Measurements from ENCODE around the gene C1orf21.

Gene C1orf21

DNA sequence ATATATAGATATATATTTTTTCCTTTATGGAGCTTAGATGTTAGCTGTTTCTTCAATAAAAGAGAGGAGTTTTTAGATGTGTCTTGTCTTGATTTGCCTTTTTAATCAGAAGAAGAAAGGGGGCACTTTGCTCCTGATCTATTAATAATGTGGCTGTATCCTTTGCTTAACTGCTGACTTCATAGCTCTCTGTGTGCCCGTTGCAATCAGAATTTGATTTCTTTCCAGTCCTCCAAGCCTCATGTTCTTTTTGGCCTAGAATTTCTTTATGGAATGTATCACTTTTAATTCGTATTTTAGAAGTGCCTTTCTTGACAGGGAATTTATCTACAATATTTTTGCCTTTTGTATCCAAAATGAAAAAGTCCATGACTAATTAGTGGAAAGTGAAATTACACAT lies 85.3 kb downstream of the C1orf21 start:
- no peak overlapping the region for H3K27ac ChIP-seq (ENCODE audit: low read length)
- H3K4me3 ChIP-seq (ENCODE audit: low read depth in 1 of 2, low read length in 2 of 2) = no peak overlapping the region
- peaks cover 0 to 8% of the 10 kb centered on the region in 2 donors for H3K36me3 ChIP-seq (ENCODE audit: control insufficient read depth in 1 of 2, insufficient read depth in 2 of 2, low read length in 2 of 2)
- H3K4me1 ChIP-seq (ENCODE audit: control insufficient read depth in 1 of 2, insufficient read depth in 2 of 2, low read length in 2 of 2) = peaks cover 0 to 11% of the 10 kb centered on the region in 2 donors
- H3K9me3 ChIP-seq (ENCODE audit: control insufficient read depth in 1 of 2, low read length in 2 of 2) = peaks cover 0 to 13% of the 10 kb centered on the region in 2 donors
- H3K27me3 ChIP-seq (ENCODE audit: low read depth, low read length) = no peaks in the 10 kb centered on the region

DNA sequence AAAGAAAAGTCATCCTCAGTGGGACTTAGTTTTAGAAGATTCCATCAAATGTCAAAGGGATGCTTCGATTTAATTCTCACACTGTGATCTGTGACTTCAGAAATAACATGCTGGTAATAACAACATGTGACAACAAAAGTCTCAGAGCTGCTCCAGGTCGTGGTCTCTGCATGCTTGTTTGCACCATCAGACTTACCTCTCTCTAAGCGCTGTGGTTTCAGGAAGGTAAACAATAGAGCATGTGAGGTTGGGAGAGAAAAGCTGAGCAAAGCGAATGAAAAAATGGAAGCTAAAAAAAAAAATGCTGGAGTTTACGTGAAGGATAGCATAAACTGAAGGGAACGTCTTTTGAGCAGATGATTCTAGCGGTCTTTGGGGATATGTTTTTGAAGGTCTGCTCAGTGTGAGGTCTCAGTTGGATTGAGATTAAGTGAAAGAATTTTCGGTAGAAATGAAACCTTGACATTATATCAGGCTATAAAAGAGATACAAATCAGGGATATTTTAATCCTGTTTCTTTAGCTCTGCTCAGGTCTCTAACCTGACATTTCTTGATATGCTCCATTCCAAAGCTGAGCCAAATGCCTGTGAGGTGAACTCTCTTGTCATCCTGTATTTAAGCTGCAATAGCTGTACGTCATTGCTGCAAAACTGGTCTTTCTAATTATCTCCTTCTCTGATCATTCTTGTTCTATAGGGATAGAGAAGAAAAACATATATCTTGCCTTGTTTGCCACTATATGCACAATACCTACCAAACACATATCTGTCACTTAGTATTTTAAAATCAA lies 86.5 kb downstream of the C1orf21 start:
- Histone ChIP-seq H3K9me3 (ENCODE audit: control insufficient read depth in 1 of 2, low read length in 2 of 2) (peaks cover 0 to 13% of the 10 kb centered on the region in 2 donors), H3K27me3 (ENCODE audit: low read depth, low read length) (no peaks in the 10 kb centered on the region), H3K36me3 (ENCODE audit: control insufficient read depth in 1 of 2, insufficient read depth in 2 of 2, low read length in 2 of 2) (peaks cover 0 to 14% of the 10 kb centered on the region in 2 donors), H3K4me1 (ENCODE audit: control insufficient read depth in 1 of 2, insufficient read depth in 2 of 2, low read length in 2 of 2) (peaks cover 0 to 4% of the 10 kb centered on the region in 2 donors), H3K27ac (ENCODE audit: low read length) (no peak overlapping the region), H3K4me3 (ENCODE audit: low read depth in 1 of 2, low read length in 2 of 2) (no peak overlapping the region)

DNA sequence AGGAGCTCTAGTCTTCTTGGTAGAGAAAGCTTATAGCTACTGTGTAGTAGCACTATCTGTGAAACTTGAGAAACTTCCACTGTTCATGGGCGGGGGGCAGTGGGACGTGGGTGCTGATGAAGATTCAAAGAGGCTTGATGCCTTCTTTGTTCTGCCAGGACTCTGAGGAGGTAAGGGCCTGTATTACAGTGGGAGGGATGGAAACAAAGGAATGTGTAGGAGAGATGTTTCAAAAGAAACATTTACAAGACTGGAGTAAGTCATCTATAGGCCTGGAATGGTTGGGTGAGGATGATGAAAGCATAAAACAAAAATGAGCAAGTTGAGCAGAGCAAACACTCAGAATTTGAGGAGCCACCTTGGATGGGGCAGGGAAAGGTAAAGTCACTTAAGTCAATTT lies 89.4 kb downstream of the C1orf21 start:
- H3K4me3 ChIP-seq (ENCODE audit: low read depth in 1 of 2, low read length in 2 of 2) = no peak overlapping the region
- no peak overlapping the region for H3K27ac ChIP-seq (ENCODE audit: low read length)
- H3K9me3 ChIP-seq (ENCODE audit: control insufficient read depth in 1 of 2, low read length in 2 of 2) = peaks cover 0 to 13% of the 10 kb centered on the region in 2 donors
- peaks cover 0 to 5% of the 10 kb centered on the region in 2 donors for H3K4me1 ChIP-seq (ENCODE audit: control insufficient read depth in 1 of 2, insufficient read depth in 2 of 2, low read length in 2 of 2)
- peaks cover 0 to 24% of the 10 kb centered on the region in 2 donors for H3K36me3 ChIP-seq (ENCODE audit: control insufficient read depth in 1 of 2, insufficient read depth in 2 of 2, low read length in 2 of 2)
- H3K27me3 ChIP-seq (ENCODE audit: low read depth, low read length) = no peaks in the 10 kb centered on the region

DNA sequence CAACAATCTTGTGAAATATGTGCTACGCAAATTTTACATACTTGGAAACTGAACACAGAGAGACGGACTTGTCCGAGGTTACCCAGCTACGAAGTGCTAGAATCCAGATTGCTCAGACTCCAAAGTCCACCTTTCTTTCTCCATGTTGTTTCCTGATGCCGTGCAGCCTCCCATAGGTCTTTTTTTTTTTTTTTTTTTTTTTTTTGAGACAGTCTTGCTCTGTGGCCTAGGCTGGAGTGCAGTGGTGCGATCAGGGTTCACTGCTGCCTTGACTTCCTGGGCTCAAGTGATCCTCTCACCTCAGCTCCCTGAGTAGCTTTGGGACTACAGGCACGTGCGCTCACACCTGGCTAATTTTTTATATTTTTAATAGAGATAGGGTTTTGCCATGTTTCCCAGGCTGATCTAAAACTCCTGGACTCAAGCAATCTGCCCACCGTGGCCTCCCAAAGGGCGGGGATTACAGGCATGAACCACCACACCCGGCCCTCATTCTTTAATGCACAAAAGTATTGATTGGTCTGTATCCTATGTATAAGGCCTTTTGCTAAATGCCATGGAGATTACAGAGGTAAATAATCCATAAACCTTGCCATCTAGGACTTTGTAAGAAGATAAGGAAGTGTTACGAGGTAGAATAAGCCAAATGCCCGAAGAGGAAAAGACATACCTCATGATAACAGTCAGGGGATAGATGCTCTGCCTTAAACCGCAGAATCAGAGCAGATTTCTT lies 92.8 kb downstream of the C1orf21 start:
- Histone ChIP-seq H3K4me3 (ENCODE audit: low read depth in 1 of 2, low read length in 2 of 2) (no peak overlapping the region), H3K36me3 (ENCODE audit: control insufficient read depth in 1 of 2, insufficient read depth in 2 of 2, low read length in 2 of 2) (peaks cover 0 to 22% of the 10 kb centered on the region in 2 donors), H3K27me3 (ENCODE audit: low read depth, low read length) (no peaks in the 10 kb centered on the region), H3K4me1 (ENCODE audit: control insufficient read depth in 1 of 2, insufficient read depth in 2 of 2, low read length in 2 of 2) (peaks cover 9 to 24% of the 10 kb centered on the region in 2 donors), H3K9me3 (ENCODE audit: control insufficient read depth in 1 of 2, low read length in 2 of 2) (peaks cover 0 to 5% of the 10 kb centered on the region in 2 donors), H3K27ac (ENCODE audit: low read length) (no peak overlapping the region)

DNA sequence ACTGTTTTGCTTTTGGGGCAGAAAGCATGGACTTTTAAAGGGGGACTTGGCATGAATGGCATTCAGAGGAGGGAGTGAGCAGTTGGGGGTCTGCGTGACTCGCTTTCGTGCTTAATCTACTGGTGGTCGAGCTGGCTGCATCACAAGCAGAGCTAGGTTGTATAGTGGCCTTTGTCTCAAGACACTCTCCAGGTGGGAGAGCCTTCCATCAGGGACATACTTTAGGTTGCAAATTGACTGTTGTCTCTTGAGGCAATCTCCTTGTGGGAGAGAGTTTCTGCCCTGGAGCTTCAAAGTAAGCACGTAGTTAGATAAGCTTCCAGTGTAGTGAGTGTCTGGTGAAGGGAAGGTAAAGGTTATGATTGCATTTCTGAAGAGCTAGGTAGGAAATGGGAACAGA lies 93.9 kb downstream of the C1orf21 start:
- H3K27ac ChIP-seq (ENCODE audit: low read length) = no peak overlapping the region
- no peaks in the 10 kb centered on the region for H3K27me3 ChIP-seq (ENCODE audit: low read depth, low read length)
- peaks cover 0 to 16% of the 10 kb centered on the region in 2 donors for H3K36me3 ChIP-seq (ENCODE audit: control insufficient read depth in 1 of 2, insufficient read depth in 2 of 2, low read length in 2 of 2)
- H3K4me1 ChIP-seq (ENCODE audit: control insufficient read depth in 1 of 2, insufficient read depth in 2 of 2, low read length in 2 of 2) = peaks cover 15 to 30% of the 10 kb centered on the region in 2 donors
- no peak overlapping the region for H3K4me3 ChIP-seq (ENCODE audit: low read depth in 1 of 2, low read length in 2 of 2)
- no peaks in the 10 kb centered on the region for H3K9me3 ChIP-seq (ENCODE audit: control insufficient read depth in 1 of 2, low read length in 2 of 2)

DNA sequence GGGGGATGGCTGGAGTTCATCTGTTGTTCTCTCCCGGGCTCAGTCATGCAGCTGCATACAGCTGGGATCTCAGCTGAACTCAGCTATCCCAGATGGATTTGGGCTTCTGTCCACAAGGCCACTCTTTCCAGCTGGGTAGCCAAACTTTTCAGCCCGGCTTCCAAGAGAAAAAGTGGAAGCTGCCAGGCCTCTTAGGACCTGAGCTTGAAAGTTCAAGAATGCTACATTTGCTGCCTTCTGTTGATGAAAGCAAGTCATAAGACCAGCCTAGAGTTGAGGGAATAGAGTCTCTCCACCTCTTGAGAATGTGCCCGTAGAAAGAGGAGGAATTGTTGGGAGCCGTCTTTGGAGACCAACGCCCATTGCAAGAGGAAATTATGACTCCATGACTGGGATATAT lies 95.3 kb downstream of the C1orf21 start:
- Histone ChIP-seq H3K27ac (ENCODE audit: low read length) (peak overlapping the region; percentile 68), H3K36me3 (ENCODE audit: control insufficient read depth in 1 of 2, insufficient read depth in 2 of 2, low read length in 2 of 2) (peaks cover 0 to 16% of the 10 kb centered on the region in 2 donors), H3K4me1 (ENCODE audit: control insufficient read depth in 1 of 2, insufficient read depth in 2 of 2, low read length in 2 of 2) (peaks cover 29 to 44% of the 10 kb centered on the region in 2 donors), H3K27me3 (ENCODE audit: low read depth, low read length) (no peaks in the 10 kb centered on the region), H3K4me3 (ENCODE audit: low read depth in 1 of 2, low read length in 2 of 2) (no peak overlapping the region), H3K9me3 (ENCODE audit: control insufficient read depth in 1 of 2, low read length in 2 of 2) (no peaks in the 10 kb centered on the region)

DNA sequence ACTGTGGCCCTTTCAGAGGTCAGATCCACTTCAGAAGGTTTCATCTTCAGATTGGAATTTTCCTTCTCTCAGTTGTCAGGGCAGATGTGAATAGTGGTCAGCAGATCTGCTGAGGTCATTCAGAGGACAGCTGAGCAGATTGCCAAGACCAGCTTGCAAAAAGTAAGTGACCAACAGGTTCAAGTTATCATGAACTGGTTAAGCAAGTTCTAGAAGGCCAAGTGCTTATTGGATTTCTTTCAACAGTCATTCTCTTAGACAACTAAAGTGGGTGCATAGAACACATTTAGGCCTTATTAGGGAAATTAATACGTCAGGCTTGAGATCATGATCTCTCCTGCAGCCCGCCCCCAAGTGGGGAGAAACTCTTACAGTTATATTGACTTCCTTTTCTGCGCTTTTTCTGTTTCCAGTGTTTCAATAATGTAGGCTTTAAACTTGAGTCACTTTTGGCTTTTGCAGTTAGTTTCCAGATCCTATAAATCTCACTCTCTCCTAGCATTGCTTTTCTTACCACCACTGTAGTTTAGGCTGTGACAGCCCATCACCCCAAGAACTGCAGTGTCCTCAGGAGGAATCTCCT lies 96.4 kb downstream of the C1orf21 start:
- Histone ChIP-seq H3K4me3 (ENCODE audit: low read depth in 1 of 2, low read length in 2 of 2) (no peak overlapping the region), H3K27me3 (ENCODE audit: low read depth, low read length) (no peaks in the 10 kb centered on the region), H3K27ac (ENCODE audit: low read length) (peak overlapping the region; percentile 59), H3K36me3 (ENCODE audit: control insufficient read depth in 1 of 2, insufficient read depth in 2 of 2, low read length in 2 of 2) (peaks cover 0 to 12% of the 10 kb centered on the region in 2 donors), H3K9me3 (ENCODE audit: control insufficient read depth in 1 of 2, low read length in 2 of 2) (no peaks in the 10 kb centered on the region), H3K4me1 (ENCODE audit: control insufficient read depth in 1 of 2, insufficient read depth in 2 of 2, low read length in 2 of 2) (peaks cover 30 to 47% of the 10 kb centered on the region in 2 donors)

DNA sequence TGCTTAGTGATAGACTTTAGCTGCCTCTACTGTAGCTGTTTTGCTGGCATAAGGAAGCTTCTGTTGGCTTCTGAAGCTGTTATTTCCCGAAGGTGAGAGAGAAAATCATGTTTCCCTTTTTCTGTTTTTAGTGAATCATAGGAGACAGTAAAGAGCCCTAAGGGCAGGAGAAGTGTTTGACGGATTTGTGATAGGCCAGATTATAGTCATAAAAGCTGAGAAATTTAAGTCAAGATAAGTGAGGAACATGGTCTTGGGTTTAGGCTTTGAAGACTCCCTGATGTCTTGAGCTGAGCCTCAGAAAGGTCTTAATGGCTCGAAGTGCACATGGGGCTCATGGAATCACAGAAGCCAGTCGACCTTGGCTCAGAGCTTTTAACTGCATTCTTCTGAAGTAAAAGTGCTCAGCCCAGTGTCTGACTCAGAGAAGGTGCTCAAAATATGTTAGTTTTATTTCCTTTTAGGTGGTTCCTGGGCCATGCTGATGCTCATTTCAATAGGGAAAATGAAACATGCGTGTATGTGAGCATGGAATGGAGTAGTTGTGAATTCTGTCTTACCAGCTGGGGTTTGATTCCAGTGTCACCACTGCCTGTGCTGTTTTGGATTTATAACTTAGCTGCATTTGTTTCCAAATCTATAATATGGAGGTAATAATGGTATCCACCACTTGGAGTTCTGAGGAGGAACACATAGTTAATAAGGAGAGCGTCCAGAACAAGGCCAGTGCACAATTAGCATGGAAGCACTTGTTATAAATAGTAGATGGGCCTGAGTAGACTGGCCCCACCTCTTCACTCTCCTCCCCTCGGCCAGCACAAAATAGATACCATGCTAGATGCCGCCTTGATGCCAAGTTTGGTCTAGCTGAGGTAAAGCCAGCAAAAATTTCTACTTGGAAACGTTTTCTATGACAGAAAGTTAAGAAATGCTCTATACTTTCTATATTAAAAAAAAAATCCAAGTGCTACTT lies 99.2 kb downstream of the C1orf21 start:
- no peaks in the 10 kb centered on the region for H3K36me3 ChIP-seq (ENCODE audit: control insufficient read depth in 1 of 2, insufficient read depth in 2 of 2, low read length in 2 of 2)
- no peak overlapping the region for H3K4me3 ChIP-seq (ENCODE audit: low read depth in 1 of 2, low read length in 2 of 2)
- no peaks in the 10 kb centered on the region for H3K27me3 ChIP-seq (ENCODE audit: low read depth, low read length)
- peak overlapping the region; percentile 68 for H3K27ac ChIP-seq (ENCODE audit: low read length)
- H3K4me1 ChIP-seq (ENCODE audit: control insufficient read depth in 1 of 2, insufficient read depth in 2 of 2, low read length in 2 of 2) = peaks cover 40 to 47% of the 10 kb centered on the region in 2 donors
- no peaks in the 10 kb centered on the region for H3K9me3 ChIP-seq (ENCODE audit: control insufficient read depth in 1 of 2, low read length in 2 of 2)

DNA sequence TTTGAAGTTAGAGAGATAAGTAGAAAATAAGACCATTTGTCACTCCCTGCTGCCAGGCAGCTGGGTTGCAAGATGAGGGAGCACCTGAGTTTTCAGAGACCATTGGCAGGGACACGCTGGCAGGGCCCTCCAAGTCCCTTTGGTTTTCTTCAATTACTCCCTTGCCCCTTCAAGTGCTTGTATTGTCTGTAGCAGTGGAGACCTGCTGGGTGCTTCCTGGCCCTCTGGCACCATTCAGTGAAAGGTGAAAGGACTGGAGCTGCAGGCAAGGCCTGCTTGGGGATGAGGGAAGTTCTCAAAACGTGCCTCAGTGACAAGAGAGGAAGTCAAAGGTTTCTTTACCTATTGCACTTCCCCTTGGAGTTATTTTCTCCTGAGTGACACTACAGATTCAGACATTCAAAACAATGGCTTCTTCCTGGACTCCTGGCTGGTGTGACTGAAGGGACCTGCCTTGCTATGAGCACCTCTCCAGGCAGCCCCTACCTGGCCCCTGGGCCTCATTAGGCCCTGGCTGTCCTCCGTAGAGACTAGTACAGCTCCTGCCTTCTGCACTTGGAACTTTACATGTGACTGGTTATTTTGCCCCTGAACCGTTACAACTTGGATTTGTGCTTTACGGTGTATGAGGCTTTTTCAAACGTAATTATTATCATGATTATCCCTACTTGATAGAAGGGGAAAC lies 100.1 kb downstream of the C1orf21 start:
- Histone ChIP-seq H3K36me3 (ENCODE audit: control insufficient read depth in 1 of 2, insufficient read depth in 2 of 2, low read length in 2 of 2) (no peaks in the 10 kb centered on the region), H3K27ac (ENCODE audit: low read length) (peak overlapping the region; percentile 68), H3K4me1 (ENCODE audit: control insufficient read depth in 1 of 2, insufficient read depth in 2 of 2, low read length in 2 of 2) (peaks cover 42 to 46% of the 10 kb centered on the region in 2 donors), H3K4me3 (ENCODE audit: low read depth in 1 of 2, low read length in 2 of 2) (no peak overlapping the region), H3K9me3 (ENCODE audit: control insufficient read depth in 1 of 2, low read length in 2 of 2) (no peaks in the 10 kb centered on the region), H3K27me3 (ENCODE audit: low read depth, low read length) (no peaks in the 10 kb centered on the region)

DNA sequence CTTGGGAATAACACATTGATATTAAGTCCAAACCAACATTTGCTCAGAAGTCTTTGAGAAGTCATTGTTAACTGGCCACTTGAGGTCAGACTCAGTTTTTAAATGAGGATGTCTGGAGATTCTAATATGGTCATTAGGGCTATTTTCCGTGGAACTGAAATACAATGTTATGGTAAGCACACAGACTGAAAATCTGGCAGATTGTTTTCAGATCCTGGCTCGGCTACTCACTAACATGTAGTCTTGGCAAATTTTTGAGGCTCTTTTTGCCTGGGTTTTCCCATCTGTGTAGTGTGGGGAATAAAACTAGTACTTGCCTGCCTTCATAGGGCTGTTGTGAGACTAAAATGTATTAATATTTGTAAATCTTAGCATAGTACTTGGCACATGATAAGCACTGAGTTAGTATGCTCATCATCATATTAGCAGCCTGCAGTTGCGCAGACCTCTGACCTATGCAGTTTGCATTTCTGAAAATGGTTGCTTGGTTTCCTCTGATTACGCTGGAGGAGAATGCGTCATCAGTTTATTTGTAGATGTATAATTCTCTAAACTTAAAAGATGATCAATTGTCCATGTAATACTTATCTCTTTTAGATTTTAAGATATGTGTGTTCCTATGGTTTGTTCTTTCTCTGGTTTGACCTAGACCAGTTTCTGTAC lies 100.8 kb downstream of the C1orf21 start:
- peaks cover 49 to 50% of the 10 kb centered on the region in 2 donors for H3K4me1 ChIP-seq (ENCODE audit: control insufficient read depth in 1 of 2, insufficient read depth in 2 of 2, low read length in 2 of 2)

More for the DNA sequence above, 100.8 kb downstream of the C1orf21 start:
- H3K27ac ChIP-seq (ENCODE audit: low read length) = peak overlapping the region; percentile 10
- no peaks in the 10 kb centered on the region for H3K27me3 ChIP-seq (ENCODE audit: low read depth, low read length)
- no peaks in the 10 kb centered on the region for H3K9me3 ChIP-seq (ENCODE audit: control insufficient read depth in 1 of 2, low read length in 2 of 2)
- H3K4me3 ChIP-seq (ENCODE audit: low read depth in 1 of 2, low read length in 2 of 2) = no peak overlapping the region
- H3K36me3 ChIP-seq (ENCODE audit: control insufficient read depth in 1 of 2, insufficient read depth in 2 of 2, low read length in 2 of 2) = no peaks in the 10 kb centered on the region
